NCI-H2171 (cell line): ENCODE measurements around the gene SCN4A.
"Not testable (repeated sequence)": the region's sequence is repeated elsewhere in the genome, so short reads cannot be mapped to it uniquely, and the experiment has no call there.

ENCODE experiments used
- DNase-seq: peaks from one replicate; lab custom pipeline; 2025; lab: John Stamatoyannopoulos, UW

Gene SCN4A

GRCh38 chr17:63972796-63973195, at the start of gene SCN4A:
SCN4A (minus strand) TSS chr17:63972918; CDS start chr17:63972841, 77 bp downstream.
- DNase-seq, result no peak

GRCh38 chr17:64020056-64020766, 47.5 kb upstream of the SCN4A start, which contains the start of gene ICAM2:
ICAM2 (minus strand) TSS chr17:64020633; CDS start chr17:64006691, 13,942 bp downstream.
- no peak for DNase-seq

GRCh38 chr17:64019551-64019961, 46.8 kb upstream of the SCN4A start:
- not testable (repeated sequence) for DNase-seq

GRCh38 chr17:64017381-64017980, 44.8 kb upstream of the SCN4A start:
- DNase-seq, result no peak

GRCh38 chr17:64016974-64017373, 44.3 kb upstream of the SCN4A start:
- no peak for DNase-seq

- no peak for DNase-seq
Measured at GRCh38 chr17:64016231-64016784, 43.6 kb upstream of the SCN4A start.

GRCh38 chr17:64015447-64015846, 42.7 kb upstream of the SCN4A start:
- DNase-seq, result no peak

GRCh38 chr17:64009571-64010402, 37.1 kb upstream of the SCN4A start:
- DNase-seq, result no peak

- DNase-seq, result no peak
Measured at GRCh38 chr17:64008830-64009229, 36.1 kb upstream of the SCN4A start.

- no peak for DNase-seq
Measured at GRCh38 chr17:64008346-64008745, 35.6 kb upstream of the SCN4A start.

- DNase-seq, result no peak
Measured at GRCh38 chr17:64007838-64008282, 35.1 kb upstream of the SCN4A start.

- DNase-seq, result not testable (repeated sequence)
Measured at GRCh38 chr17:64007089-64007837, 34.5 kb upstream of the SCN4A start.

GRCh38 chr17:64006361-64007088, 33.8 kb upstream of the SCN4A start:
- DNase-seq, result no peak

- DNase-seq, result no peak
Measured at GRCh38 chr17:64005734-64006167, 33.0 kb upstream of the SCN4A start.

- no peak for DNase-seq
Measured at GRCh38 chr17:64004903-64005733, 32.4 kb upstream of the SCN4A start.

GRCh38 chr17:64004218-64004770, 31.6 kb upstream of the SCN4A start:
- DNase-seq, result no peak

GRCh38 chr17:64003526-64004121, 30.9 kb upstream of the SCN4A start:
- no peak for DNase-seq

GRCh38 chr17:64002658-64003525, 30.2 kb upstream of the SCN4A start:
- no peak for DNase-seq
